RPMI8226 (cell line): ENCODE results near the gene SLC6A7.
"Not testable (repeated sequence)": the region's sequence is repeated elsewhere in the genome, so short reads cannot be mapped to it uniquely, and the experiment has no call there.

Experiments
- DNase-seq: peaks from one replicate; pipeline ENCODE4 v3.0.0-alpha.2; 2015

The SLC6A7 gene

DNA sequence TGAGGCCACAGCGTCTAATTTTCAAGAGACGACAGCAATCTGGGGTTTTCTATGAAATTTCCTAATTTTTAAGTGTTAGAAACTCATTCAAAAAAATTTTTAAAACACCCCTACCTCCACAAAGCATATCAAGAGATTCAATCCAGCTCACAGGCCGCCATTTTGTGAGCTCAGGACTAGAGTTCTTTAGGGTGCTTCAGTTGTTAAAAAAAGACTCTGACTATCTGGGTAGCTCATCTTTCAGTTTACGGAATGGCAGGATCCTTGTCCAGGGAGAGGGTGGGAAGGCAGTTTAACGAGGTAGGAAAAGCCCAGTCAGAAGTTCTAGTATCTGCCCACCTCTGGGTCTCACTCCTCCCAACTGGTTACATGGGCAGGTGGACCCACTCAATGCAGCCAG lies 56.6 kb downstream of the SLC6A7 start:
- no peak for DNase-seq

DNA sequence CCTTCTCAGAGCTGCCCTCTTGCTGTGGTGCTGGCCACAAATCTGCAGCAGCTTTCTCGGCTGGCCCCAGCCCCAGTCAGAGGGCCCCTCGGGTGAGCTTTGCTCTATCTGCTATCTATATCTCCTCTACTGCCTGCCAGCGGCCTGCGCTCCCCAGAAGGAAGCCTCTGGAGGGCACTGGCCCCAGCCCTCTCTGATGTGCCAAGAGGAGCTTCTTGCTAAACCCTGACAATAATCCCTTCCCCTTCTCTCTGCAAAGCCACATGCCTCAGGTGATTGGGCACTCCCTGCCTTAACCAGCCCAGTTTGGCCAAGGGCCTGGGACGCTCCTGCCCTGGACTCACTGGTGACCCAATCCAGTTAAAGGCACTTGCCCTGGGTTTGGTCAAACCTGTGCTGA lies 57.0 kb downstream of the SLC6A7 start:
- no peak for DNase-seq

DNA sequence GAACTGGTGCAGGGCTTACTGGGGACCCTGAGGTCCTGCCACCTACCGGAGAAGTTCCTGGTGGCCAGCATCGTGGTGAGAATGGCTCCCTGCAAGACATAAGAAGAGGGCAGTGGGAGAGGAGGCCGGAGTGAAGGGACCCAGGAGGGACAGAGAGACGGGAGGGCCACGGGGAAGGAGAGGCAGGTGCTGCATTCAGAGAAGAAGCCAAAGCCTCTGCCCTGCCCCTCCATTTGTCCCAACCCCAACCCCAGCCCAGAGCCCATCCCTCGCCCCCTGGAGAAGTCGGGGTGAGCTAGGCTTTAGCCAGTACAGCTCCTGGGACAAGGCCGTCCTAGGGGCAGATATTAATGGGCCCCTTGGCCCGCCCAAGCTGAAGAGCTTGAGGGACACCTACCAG lies 57.9 kb downstream of the SLC6A7 start:
- no peak for DNase-seq

DNA sequence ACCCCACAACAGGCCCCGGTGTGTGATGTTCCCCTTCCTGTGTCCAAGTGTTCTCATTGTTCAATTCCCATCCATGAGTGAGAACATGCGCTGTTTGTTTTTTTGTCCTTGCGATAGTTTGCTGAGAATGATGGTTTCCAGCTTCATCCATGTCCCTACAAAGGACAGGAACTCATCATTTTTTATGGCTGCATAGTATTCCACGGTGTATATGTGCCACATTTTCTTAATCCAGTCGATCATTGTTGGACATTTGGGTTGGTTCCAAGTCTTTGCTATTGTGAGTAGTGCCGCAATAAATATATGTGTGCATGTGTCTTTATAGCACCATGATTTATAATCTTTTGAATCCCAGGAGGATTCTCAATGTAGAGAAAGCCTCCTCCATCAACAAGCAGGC lies 58.6 kb downstream of the SLC6A7 start:
- not testable (repeated sequence) for DNase-seq

DNA sequence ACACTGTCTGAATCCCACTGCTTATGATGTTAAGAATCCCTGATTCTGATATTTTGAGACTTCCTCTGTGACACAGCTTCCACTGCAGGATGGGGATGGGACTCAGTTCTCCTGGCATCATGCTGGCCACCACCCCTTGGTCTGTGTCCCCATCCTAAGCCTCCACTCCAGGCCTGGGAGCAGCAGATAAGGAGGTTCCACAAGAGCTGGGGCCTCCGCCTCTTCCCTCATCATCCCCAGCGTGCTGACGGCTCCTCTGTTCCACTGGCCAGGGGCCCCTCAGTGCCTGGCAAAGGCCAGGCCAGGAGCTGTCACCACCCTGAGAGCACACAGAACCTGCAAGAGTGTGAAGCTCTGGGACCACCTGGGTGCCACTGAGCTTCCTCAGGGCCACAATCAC lies 59.1 kb downstream of the SLC6A7 start:
- DNase-seq, result no peak

DNA sequence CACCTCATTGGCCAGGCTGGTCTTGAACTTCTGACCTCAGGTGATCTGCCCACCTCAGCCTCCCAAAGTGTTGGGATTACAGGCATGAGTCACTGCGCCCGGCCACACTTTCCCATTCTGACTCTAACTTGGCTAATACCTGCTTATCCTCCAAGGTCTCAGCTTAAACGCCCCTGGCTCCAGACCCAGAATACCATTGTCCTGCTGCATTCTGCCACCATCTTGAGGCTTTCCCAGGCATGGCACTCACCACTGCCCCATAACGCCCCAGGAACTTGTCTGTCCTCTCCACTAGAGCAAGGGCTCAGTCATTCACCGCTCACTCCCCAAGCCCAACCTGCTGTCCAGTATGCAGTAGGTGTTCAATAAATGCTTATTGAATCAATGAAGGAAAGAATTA lies 59.9 kb downstream of the SLC6A7 start:
- no peak for DNase-seq

DNA sequence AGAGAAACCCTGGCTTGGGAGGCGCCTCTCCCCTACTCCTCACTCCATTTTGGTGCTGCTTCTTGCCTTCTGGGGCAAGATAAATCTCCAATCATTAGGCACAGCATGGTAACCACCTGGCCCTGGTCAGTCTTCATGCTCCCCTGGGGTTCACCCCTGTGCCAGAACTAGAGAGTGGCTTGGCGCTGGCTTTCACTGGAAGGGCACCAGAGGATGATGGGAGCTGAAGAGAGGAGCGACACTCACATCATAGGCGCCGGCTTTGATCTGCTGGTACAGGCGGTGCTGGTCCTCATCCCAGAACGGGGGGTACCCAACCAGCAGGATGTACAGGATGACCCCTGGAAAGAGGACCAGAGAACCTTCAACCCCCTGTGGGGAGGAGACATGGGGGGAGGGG lies 61.6 kb downstream of the SLC6A7 start:
- DNase-seq, result no peak

DNA sequence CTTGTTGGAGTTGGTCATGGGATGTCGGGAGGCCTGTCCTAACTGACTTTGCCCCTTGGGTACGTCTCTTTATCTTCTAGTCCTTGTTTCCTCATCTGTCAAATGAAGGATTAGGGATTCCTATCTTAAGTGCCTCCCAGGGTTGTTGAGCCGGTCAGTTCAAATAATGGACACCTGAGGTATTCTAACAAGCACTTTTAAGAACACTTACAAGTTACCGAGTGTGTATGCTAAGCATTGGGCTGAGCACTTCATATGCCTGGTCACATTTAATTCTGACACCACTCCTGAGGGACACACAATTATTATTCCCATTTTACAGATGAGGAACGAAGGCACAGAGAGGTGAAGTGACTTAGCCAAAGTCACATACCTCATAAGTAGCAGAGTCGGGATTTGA lies 62.6 kb downstream of the SLC6A7 start:
- DNase-seq, result no peak

DNA sequence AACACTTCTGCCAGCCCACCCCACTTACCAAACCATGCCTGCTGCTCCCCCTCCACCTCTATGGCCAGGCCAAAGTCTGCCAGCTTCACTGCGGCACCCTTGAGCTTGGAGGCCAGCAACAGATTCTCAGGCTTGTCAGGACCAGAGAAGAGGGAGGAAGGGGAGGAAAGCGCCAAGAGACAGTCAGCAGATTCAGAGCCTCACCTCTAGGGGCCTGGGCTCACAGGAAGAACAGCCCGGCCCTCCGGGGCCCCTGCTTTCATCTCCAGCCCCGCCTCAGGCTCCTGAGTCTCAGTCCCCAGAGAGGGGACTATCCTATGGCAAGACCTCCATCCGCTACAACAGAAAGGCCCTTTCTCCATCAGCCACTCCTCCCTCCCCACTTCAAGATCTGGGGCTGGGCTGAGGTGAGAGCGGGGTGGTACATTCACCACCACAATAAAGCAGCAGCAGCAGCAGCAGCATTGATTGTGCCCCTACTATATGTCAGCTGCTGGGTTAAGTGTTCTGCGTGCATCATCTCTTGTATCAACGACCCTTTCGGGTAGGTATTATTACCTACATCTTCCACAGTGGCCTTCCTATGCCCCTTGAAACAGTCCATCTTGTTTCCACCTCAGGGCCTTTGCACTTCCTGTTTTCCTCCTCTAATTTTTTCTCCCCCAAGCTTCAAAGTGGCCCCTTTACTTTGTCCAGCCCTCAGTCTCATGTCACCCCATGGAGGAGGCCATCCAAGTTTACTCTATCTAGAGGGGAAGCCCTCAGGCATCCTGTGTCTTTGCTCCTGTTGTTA lies 63.8 kb downstream of the SLC6A7 start:
- DNase-seq, result no peak

DNA sequence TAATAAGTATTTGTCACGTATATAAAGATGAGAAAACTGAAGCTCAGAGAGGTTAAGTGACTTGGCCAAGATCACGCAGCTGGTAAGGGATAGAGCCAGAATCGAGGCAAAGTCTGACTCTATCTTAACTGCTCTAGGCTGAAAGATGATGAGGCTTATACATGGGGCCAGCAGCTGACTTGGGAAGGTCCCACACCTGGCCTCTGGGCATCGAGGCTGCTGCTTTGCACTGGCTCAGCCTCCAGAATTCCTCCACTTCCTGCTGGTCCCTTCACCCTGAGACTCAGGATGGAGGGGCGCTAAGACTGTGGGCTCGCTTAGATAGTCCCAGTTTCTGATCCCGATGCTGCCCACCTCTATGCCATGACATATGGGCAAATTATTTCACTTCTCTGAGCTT lies 64.5 kb downstream of the SLC6A7 start:
- DNase-seq, result no peak

DNA sequence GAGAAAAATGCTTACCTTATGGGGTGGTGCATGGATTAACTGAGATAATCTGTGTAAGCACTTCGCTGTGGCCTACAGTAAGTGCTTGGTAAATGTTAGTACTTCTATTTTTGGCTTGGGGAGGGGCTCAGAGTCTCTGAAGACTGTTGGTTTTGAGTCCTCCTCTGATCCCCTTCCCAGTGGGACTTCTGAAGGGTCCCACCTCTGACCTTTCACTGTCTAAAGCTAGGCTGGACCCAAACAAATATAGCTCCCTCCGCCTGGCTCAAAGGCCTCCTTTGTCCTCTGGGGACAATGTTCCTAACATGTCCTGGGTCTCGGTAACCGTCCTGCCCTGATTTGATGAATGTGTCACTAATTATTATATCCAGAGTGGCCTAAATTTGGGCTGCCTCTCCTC lies 64.9 kb downstream of the SLC6A7 start:
- no peak for DNase-seq

DNA sequence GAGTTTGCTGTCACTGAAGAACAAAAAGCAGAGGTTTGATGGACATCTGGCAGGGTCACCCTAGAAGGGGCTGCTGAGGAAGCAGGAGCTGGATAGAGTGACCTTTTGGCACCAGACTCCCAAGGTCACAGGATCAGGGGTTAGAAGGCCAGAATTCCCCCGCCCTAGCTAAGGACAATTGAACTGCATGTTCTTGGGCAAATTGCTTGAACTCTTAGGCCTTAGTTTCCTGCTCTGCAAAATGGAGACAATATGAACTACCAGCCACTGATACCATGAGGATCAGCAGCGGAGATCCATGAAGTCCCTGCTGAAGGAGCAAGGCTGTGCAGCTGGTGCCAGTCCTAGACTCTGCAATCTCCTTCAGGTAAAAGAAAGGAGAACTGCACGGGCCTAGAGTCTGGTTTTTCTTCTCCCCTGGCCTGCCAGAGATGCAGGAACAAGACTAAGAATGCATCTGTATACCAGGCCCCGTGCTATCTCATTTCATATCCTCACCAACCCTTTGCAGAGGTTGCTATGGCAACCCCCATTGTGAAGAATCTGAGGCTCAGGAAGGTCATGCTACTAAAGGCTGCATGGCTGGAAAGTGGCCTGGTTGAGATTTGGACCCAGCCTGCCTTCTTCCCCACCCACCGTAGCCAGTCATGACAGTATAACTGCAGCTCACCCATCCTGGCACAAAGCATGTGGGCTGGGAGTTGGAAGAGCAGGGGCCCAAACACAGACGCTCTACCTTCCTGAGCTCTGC lies 66.0 kb downstream of the SLC6A7 start:
- DNase-seq, result no peak

DNA sequence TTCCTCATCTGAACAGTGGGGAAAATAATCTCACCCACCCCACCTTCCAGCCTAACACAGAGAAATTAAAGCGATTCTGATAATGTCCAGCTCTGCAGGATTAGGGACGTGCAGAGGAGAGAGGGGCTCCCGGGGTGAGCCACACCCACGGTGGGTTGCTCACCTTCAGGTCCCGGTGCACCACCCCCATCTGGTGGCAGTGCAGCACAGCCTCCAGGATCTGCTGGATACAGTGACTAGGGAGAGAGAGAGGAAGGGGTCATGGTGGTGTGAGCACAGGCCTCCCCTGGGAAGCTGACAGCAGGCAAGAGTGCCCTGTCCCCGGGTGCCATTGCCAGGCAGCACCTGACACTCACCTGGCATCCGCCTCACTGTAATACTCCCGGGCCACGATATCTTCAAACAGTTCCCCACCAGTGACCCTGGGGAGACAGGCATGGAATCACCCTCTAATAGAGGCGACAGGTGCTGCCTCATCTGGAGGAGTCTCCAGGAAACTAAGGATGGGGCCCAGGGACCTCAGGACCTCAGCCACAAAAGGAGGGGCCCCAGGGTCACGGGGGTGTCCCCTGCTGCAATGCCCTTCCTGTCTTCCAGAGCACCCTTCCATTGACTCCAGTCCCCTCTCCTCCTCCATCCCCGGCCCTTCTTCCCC lies 66.7 kb downstream of the SLC6A7 start:
- no peak for DNase-seq

DNA sequence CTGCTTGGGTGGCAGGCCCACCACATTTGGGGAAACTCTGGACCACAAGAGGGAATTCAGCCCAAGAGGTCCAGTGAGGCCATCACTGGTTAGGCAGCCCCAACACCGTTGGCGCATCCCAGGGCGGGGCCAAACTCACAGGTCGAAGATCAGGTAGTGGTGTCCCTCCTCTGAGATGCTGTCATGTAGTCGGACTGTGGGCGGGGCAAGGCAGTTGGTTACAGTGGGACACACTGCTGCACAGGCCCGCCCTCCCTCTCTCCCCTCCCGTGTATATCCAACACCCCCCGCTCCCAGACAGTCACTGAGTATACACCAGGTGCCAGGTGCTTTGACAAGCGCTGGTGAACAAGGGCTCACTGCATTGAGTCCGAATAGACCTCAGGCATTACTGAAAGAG lies 67.6 kb downstream of the SLC6A7 start:
- no peak for DNase-seq

DNA sequence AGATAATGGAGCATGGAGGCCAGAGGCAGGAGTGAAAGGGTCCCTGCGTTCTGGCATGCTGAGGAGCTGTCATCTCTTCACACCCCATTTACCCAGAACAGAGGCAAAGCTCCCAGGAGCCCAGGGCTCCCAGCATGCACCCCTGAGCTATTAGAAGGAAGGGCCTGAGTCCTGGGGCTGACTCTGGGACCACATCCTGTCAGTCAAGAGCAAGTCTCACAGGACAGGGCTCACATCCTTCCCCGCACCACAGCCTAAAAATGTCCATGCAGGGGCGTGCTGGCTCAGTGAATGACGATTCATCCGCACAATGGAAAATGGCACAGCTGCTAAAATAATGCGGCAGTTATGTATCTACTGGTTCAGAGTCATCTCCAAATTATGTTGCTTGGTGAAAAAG lies 68.3 kb downstream of the SLC6A7 start:
- DNase-seq, result no peak
